ENCODE results near the gene KRT78. TPM values are rescaled to one million over a fixed set of nuclear protein-coding genes. Genes with fewer than 3 reads are reported as not detected.
A peak's percentile ranks its signal among the peaks of the same experiment; 100 is the strongest.

Gene KRT78
- total and polyA plus RNA-seq, 8 donors: 0.73 to 98.0 (median 0.76) TPM; not detected in 5

DNA sequence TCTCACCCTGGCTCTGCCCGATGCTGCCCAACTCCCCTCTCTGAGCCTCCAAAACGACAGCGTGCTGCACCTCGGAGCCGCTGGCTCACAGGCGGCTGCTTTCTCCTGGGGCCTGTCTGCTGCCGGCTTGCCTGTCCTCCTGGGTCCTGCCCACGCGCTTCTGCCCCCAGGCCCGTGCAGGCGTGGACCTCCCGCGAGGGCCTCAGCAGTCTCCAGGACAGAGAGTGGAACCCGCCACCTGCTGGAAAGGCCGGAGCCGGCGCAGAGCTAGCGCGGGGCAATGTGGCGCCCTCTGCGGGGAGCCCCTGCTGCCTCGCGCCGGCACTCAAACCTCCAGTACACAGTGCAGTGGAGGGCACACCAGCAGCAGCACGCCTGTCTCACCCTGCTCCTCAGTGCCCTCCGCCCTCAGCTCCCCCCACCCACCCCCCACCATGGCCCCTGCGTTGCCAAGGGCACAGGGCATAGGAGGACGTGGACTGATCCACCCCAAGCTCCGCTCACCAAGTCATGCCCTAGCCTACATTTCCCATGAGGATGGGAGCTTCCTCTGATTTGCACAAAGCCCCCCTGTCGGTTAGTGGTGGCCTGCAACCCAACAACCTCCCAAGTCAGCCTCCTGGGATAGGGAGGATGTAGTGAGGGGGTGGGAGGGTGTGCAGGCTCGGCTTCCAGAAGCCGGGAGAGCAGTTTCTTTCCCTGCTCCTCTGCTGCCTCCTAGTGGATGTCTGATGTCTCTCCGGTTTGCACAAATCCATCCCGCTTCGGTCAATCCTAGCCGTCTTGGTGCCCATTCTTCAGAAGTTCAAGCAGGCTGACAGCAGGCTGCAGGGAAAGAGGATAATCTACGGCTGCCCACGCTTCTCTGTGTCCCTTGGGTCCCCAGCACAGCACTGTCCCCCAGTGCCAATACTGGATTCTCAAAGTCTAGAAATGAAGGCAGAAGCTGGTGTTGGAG is 30.9 kb upstream of the KRT78 start:
- intact Hi-C loops (cut with DNase I; ENCODE audit: low total_unique reads): loop anchor here (5.0 kb wide), 2 partner anchors 512 to 727 kb away; partner anchors contain the start of gene KRT85
- DNase-seq: peak; percentile 82 to 95
- H3K27me3 ChIP-seq: peaks cover 0 to 22% (median 0%) of the 10 kb centered on the region in 3 donors
- WGBS, 5 donors: 3 to 10% (median 6%) methylated on average over 12 to 38 of the region's 38 CpGs
- TF ChIP-seq POLR2AphosphoS5 (IDR thresholded peaks at IDR 0.05) (peak in 1 of 3 donors; percentile 31), POLR2A (IDR thresholded peaks at IDR 0.05) (no peak), EP300 (IDR thresholded peaks at IDR 0.05) (no peak)
- TF ChIP-seq, protein P1, sequence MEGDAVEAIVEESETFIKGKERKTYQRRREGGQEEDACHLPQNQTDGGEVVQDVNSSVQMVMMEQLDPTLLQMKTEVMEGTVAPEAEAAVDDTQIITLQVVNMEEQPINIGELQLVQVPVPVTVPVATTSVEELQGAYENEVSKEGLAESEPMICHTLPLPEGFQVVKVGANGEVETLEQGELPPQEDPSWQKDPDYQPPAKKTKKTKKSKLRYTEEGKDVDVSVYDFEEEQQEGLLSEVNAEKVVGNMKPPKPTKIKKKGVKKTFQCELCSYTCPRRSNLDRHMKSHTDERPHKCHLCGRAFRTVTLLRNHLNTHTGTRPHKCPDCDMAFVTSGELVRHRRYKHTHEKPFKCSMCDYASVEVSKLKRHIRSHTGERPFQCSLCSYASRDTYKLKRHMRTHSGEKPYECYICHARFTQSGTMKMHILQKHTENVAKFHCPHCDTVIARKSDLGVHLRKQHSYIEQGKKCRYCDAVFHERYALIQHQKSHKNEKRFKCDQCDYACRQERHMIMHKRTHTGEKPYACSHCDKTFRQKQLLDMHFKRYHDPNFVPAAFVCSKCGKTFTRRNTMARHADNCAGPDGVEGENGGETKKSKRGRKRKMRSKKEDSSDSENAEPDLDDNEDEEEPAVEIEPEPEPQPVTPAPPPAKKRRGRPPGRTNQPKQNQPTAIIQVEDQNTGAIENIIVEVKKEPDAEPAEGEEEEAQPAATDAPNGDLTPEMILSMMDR (IDR thresholded peaks at IDR 0.05): peak in 5 of 7 experiments; percentile 47 to 82 (median 64)
- H3K4me3 ChIP-seq: peak overlapping the region; percentile 15 to 37 (median 30)
- peaks cover 17 to 34% (median 30%) of the 10 kb centered on the region in 4 donors for H3K4me1 ChIP-seq
- H3K27ac ChIP-seq: peak overlapping the region in 2 of 5 donors; percentile 50 to 59
- no peaks in the 10 kb centered on the region for H3K9me3 ChIP-seq
- no peaks in the 10 kb centered on the region for H3K36me3 ChIP-seq

DNA sequence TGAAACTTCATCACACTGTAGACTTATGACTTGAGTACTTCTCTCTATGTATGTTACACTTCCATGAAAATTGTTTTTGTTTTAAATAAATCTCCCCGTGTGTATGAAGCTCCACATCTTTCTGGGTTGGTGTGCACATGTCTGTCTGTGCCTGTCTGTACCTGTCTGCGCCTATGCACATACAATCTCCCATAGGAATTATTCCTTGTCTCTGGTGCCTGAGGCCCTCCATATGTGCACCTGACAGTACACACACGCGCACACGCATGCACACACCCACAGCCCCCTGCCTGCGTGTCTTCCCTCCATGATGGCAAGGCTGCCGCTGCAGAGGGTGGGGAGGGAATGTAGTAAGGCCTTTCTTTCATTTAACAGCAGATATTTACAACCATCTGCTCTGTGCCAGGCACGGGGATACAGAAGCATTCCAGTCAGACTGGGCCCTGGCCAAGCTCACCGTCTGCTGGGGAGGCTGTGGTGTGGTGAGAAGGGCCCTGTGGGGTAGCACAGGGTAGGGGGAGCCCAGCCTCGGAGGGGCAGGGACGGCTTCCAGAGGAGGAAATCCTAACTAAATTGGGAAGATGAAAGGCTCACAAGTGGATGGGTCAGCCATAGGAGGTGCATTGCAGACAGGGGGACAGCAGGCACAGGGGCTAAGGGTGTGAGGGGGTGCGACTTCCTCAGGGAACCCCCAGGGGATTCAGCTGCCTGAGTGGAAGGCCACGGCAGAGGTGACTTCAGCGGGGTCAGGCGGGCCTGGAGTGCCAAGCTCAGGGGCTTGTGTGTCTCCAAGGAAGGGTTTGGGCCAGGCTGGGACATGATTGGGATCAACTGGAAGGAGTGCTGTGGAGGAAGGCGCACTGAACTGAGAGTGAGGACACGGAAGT is 30.0 kb upstream of the KRT78 start:
- TF ChIP-seq EP300 (IDR thresholded peaks at IDR 0.05) (no peak), POLR2AphosphoS5 (IDR thresholded peaks at IDR 0.05) (no peak)
- peaks cover 23 to 40% (median 34%) of the 10 kb centered on the region in 4 donors for H3K4me1 ChIP-seq
- no peaks in the 10 kb centered on the region for H3K36me3 ChIP-seq
- H3K4me3 ChIP-seq: peak overlapping the region in 2 of 4 donors; percentile 32 to 37
- DNase-seq: peak in 1 of 2 donors; percentile 28
- 49 to 76% (median 54%) methylated on average over 15 to 17 of the region's 17 CpGs for WGBS, 5 donors
- intact Hi-C loops (cut with DNase I; ENCODE audit: low total_unique reads): loop anchor here (5.0 kb wide), 2 partner anchors 511 to 726 kb away; partner anchors contain the start of gene KRT85
- H3K27ac ChIP-seq: peak overlapping the region in 2 of 5 donors; percentile 50 to 59
- H3K9me3 ChIP-seq: no peaks in the 10 kb centered on the region
- peaks cover 0 to 22% (median 0%) of the 10 kb centered on the region in 3 donors for H3K27me3 ChIP-seq

DNA sequence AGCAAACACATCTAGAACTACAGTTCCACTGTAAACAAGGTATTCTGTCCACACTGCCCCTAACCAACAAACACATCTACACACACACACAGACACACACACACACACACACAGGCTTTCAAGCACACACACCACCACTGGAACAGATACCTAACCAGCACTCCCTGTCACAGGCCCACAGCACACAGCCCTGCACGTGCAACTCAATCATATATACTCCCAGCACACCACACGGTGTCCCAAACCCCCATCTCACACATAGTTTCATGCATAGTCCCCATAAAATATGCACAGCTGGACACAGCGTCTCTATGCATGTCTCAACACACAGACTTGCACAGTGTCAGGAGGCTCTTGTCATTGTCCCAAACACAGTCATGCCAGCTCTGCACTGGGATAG is 28.4 kb upstream of the KRT78 start:
- WGBS, 5 donors: 59 to 73% (median 71%) methylated on average over 3 of the region's 3 CpGs

DNA sequence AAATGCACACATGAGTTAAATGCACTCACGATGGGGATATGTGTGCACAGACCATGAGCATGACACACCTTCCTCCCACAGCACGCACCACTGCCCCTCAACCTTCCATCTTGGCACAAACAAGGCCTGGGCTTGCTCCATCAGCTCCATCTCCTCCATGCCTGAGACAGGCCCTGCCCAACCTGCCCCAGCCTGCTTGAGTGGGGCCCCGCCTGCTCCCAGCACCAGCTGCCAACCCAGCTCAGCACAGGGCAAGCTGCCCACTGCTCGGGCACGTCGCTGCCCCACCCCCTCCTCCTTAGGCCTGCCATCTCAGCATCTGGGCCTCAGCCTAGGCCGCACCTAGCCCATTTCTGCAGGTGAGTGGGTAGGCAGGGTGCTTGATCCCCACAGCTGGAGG is 27.6 kb upstream of the KRT78 start:
- Histone ChIP-seq H3K27ac (peak overlapping the region in 3 of 5 donors; percentile 0 to 38 (median 29)), H3K9me3 (no peaks in the 10 kb centered on the region), H3K4me1 (peaks cover 31 to 64% (median 50%) of the 10 kb centered on the region in 4 donors), H3K27me3 (peaks cover 0 to 13% (median 0%) of the 10 kb centered on the region in 3 donors), H3K36me3 (no peaks in the 10 kb centered on the region), H3K4me3 (no peak overlapping the region)
- peak; percentile 56 to 63 for DNase-seq
- TF ChIP-seq POLR2A (IDR thresholded peaks at IDR 0.05) (no peak), POLR2AphosphoS5 (IDR thresholded peaks at IDR 0.05) (peak in 1 of 3 donors; percentile 43)
- 39 to 70% (median 46%) methylated on average over 4 to 7 of the region's 7 CpGs for WGBS, 5 donors
- intact Hi-C loops (cut with DNase I; ENCODE audit: low total_unique reads): loop anchor here (5.0 kb wide), 2 partner anchors 509 to 724 kb away; partner anchors contain the start of gene KRT85

More for the DNA sequence above, 28.4 kb upstream of the KRT78 start:
- H3K4me3 ChIP-seq: no peak overlapping the region
- H3K27ac ChIP-seq: no peak overlapping the region
- peaks cover 28 to 56% (median 42%) of the 10 kb centered on the region in 4 donors for H3K4me1 ChIP-seq
- no peaks in the 10 kb centered on the region for H3K9me3 ChIP-seq
- peak in 1 of 2 donors; percentile 8 for DNase-seq
- H3K36me3 ChIP-seq: no peaks in the 10 kb centered on the region
- TF ChIP-seq, protein P1 (IDR thresholded peaks at IDR 0.05): no peak
- TF ChIP-seq POLR2A (IDR thresholded peaks at IDR 0.05) (no peak), EP300 (IDR thresholded peaks at IDR 0.05) (no peak), POLR2AphosphoS5 (IDR thresholded peaks at IDR 0.05) (no peak)
- intact Hi-C loops (cut with DNase I; ENCODE audit: low total_unique reads): loop anchor here (5.0 kb wide), 2 partner anchors 510 to 725 kb away; partner anchors contain the start of gene KRT85
- H3K27me3 ChIP-seq: peaks cover 0 to 22% (median 0%) of the 10 kb centered on the region in 3 donors

Measured in stomach (tissue), 9 donors.